SK-N-MC (cell line): Measurements from ENCODE around the gene ELFN1.

Source experiments
- EZH2 ChIP-seq: fragments of 200-600 bp; sonication (generic); IDR thresholded peaks from one replicate; pipeline ENCODE4 v1.6.1; 2017; ENCODE audit warnings: antibody characterized with exemption
- FOXP2 ChIP-seq: optimal IDR thresholded peaks from 2 replicates; pipeline ENCODE3; 2011; ENCODE audit warnings: mild to moderate bottlenecking, moderate library complexity; ENCODE audit not compliant: insufficient read depth; ENCODE audit errors: extremely low read length, control extremely low read depth
- POLR2AphosphoS5 ChIP-seq: IDR thresholded peaks from 2 replicates; pipeline ENCODE4 v1.6.1; 2012; ENCODE audit warnings: mild to moderate bottlenecking, low read depth, low read length, borderline replicate concordance

DNA sequence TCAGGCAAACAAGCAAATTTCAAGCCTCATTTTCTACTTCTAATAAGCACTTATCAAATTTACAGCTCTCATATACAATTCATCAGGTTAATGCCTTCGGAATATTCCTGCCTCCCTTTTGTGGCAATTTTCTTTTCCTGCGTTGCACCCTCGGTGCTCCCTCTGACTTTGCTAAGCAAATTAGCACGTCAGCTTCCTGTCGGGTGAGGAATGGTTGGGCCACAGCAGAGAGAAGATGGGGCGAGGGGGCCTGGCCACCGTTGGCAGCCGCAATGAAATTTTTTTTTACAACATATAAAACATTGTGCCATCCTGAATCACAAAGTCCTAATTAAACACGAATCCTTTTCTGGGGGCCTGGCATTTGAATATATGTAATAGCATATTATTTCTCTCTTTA, 28.1 kb downstream of the ELFN1 start:
- TF ChIP-seq POLR2AphosphoS5 (no peak), EZH2 (no peak), FOXP2 (no peak)
